SJSA1 (cell line): Measurements from ENCODE around the gene DZIP1. TPM values are rescaled to one million over a fixed set of nuclear protein-coding genes. Genes with fewer than 3 reads are reported as not detected.

Experiments used
- DNase-seq, 2 experiments: peaks; one replicate each; pipeline ENCODE4 v3.0.0-alpha.2; 2015 to 2020; ENCODE audit warnings: low spot score in 2 of 2, low read depth in 1 of 2
- H3K27ac ChIP-seq: fragments of 250-450 bp; sonication (Bioruptor Pico); 2 replicates; pipeline ENCODE4 v1.5.1; 2020; ENCODE audit warnings: mild to moderate bottlenecking, moderate library complexity
- H3K27me3 ChIP-seq: fragments of 250-450 bp; sonication (Bioruptor Pico); replicated peaks from 2 replicates; pipeline ENCODE4 v1.5.1; 2020; ENCODE audit warnings: mild to moderate bottlenecking, moderate library complexity
- H3K36me3 ChIP-seq: fragments of 250-450 bp; sonication (Bioruptor Pico); 2 replicates; pipeline ENCODE4 v1.5.1; 2020; ENCODE audit warnings: mild to moderate bottlenecking
- H3K4me1 ChIP-seq: fragments of 250-450 bp; sonication (Bioruptor Pico); replicated peaks from 2 replicates; pipeline ENCODE4 v1.6.1; 2021; ENCODE audit warnings: mild to moderate bottlenecking
- H3K4me3 ChIP-seq: fragments of 250-450 bp; sonication (Bioruptor Pico); 2 replicates; pipeline ENCODE4 v1.5.1; 2020; ENCODE audit warnings: mild to moderate bottlenecking
- H3K9me3 ChIP-seq: fragments of 250-450 bp; sonication (Bioruptor Pico); replicated peaks from 2 replicates; pipeline ENCODE4 v1.5.1; 2020; ENCODE audit warnings: mild to moderate bottlenecking
- total RNA-seq: library from RNA; depleted of rRNA; stranded (reverse); fragments of >200 nt; shearing (Covaris generic); gene quantifications from 2 replicates; pipeline ENCODE4 v1.2.3, GENCODE V29; 2014

DZIP1 gene
- total RNA-seq, 1 experiment from 2014 or later = 24.7 TPM

- Histone ChIP-seq H3K4me3 (no peak overlapping the region), H3K9me3 (no peaks in the 10 kb centered on the region), H3K4me1 (0 out of 2 replicates have a peak, but pooled peaks cover 5% of the 10 kb centered on the region), H3K27me3 (no peaks in the 10 kb centered on the region), H3K36me3 (peaks cover 66% of the 10 kb centered on the region), H3K27ac (no peak overlapping the region)
- no peak for DNase-seq
Observed at GRCh38 chr13:95629071-95629470, 15.4 kb downstream of the DZIP1 start.

- Histone ChIP-seq H3K9me3 (no peaks in the 10 kb centered on the region), H3K27ac (no peak overlapping the region), H3K4me1 (0 out of 2 replicates have a peak, but pooled peaks cover 5% of the 10 kb centered on the region), H3K27me3 (no peaks in the 10 kb centered on the region), H3K36me3 (peaks cover 71% of the 10 kb centered on the region), H3K4me3 (no peak overlapping the region)
- DNase-seq = no peak
Observed at GRCh38 chr13:95628488-95628887, 16.0 kb downstream of the DZIP1 start.

GRCh38 chr13:95627590-95627989 lies 16.9 kb downstream of the DZIP1 start:
- peaks cover 72% of the 10 kb centered on the region for H3K36me3 ChIP-seq
- no peak overlapping the region for H3K27ac ChIP-seq
- H3K4me1 ChIP-seq = 0 out of 2 replicates have a peak, but pooled peaks cover 5% of the 10 kb centered on the region
- DNase-seq = no peak
- no peaks in the 10 kb centered on the region for H3K9me3 ChIP-seq
- H3K27me3 ChIP-seq = no peaks in the 10 kb centered on the region
- H3K4me3 ChIP-seq = no peak overlapping the region

DNA sequence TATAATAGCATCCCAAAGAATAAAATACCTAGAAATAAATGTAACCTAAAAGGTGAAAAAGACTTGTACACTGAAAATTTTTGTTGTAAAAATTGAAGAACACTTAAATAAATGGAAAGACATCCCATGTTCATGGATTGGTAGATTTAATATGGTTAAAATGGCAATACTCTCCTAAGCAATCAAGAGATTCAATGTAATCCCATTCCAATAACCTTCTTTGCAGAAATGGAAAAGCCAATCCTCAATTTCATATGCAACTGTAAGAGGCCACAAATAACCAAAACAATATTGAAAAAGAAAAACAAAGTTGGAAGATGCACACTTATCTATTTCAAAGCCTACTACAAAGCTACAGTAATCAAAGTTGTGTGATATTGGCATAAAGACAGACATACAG lies 17.7 kb downstream of the DZIP1 start:
- H3K27ac ChIP-seq = no peak overlapping the region
- no peak for DNase-seq
- no peaks in the 10 kb centered on the region for H3K27me3 ChIP-seq
- H3K9me3 ChIP-seq = no peaks in the 10 kb centered on the region
- H3K4me1 ChIP-seq = 0 out of 2 replicates have a peak, but pooled peaks cover 5% of the 10 kb centered on the region
- H3K4me3 ChIP-seq = no peak overlapping the region
- H3K36me3 ChIP-seq = peaks cover 74% of the 10 kb centered on the region

GRCh38 chr13:95624020-95624419 lies 20.5 kb downstream of the DZIP1 start:
- peak in 1 of 2 experiments; percentile 19 for DNase-seq
- no peaks in the 10 kb centered on the region for H3K9me3 ChIP-seq
- H3K4me1 ChIP-seq = 0 out of 2 replicates have a peak, but pooled peaks cover 5% of the 10 kb centered on the region
- no peaks in the 10 kb centered on the region for H3K27me3 ChIP-seq
- H3K4me3 ChIP-seq = no peak overlapping the region
- no peak overlapping the region for H3K27ac ChIP-seq
- H3K36me3 ChIP-seq = peaks cover 77% of the 10 kb centered on the region

GRCh38 chr13:95623141-95623540 lies 21.4 kb downstream of the DZIP1 start:
- no peak for DNase-seq
- Histone ChIP-seq H3K27me3 (no peaks in the 10 kb centered on the region), H3K4me1 (0 out of 2 replicates have a peak, but pooled peaks cover 5% of the 10 kb centered on the region), H3K4me3 (no peak overlapping the region), H3K27ac (no peak overlapping the region), H3K36me3 (peaks cover 72% of the 10 kb centered on the region), H3K9me3 (no peaks in the 10 kb centered on the region)

DNA sequence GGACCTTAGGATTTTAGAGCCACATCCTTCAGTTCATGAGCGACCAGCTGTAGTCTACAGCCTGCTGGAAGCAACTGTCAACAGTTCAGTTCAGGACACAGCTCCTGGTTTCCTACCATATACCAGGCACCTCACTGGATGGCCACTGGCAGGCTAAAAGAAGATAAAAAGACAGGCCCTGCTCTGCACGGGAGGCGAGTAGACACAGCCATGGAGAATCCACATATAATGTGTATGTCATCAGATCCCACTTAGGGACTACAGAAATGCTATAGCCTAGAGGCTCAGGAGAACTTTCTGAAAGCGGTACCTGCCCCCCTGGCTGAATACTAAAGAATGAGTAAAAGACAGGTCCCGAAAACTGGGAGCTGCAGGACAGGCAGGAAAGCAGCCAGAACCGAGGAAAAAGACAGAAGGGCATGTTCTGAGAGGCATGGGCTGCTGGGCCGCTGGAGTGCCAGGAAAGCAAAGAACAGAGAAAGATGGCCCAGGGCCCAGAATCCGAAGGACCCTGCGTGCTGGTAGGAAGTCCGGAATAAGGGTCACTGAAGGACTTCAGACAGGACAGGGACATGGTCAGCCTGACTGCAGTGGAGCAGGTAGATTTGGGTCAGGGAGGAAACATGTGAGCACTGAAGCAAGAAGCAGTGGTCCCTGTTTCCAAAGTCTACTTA lies 23.5 kb downstream of the DZIP1 start:
- Histone ChIP-seq H3K27ac (no peak overlapping the region), H3K36me3 (peaks cover 58% of the 10 kb centered on the region)

DNA sequence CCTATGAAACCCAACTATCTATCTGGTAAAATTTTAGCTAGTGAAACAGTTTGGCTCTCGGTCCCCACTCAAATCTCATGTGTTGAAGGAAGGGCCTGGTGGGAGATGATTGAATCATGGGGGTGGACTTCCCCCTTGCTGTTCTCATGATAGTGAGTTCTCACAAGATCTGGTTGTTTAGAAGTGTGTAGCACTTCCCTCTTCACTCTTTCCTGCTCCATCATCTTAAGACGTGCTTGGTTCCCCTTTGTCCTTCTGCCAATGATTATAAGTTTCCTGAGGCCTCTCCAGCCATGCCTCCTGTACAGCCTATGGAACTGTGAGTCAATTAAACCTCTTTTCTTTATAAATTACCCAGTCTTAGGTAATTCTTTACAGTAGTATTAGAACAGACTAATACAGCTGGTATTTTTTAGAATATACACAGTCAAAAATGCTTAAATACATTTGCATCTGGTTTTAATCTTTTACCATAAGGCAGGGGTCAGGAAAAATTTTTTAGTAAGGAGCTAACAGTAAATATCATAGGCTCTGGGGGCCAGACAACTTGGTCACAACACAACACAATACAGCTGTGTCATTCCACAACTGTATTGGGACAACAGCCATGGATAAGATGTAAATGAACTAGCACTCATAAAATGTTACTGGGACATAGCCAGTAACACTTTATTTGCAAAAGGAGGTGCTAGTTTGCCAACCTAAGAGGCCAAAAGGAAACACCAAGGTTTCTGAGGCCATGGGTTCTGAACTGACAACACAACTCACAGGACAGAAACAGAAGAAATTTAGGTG lies 24.3 kb downstream of the DZIP1 start:
- no peak for DNase-seq
- Histone ChIP-seq H3K4me3 (no peak overlapping the region), H3K36me3 (peaks cover 64% of the 10 kb centered on the region)

More for the DNA sequence above, 23.5 kb downstream of the DZIP1 start:
- H3K4me3 ChIP-seq = no peak overlapping the region
- H3K9me3 ChIP-seq = no peaks in the 10 kb centered on the region
- no peaks in the 10 kb centered on the region for H3K27me3 ChIP-seq
- no peak for DNase-seq
- H3K4me1 ChIP-seq = no peaks in the 10 kb centered on the region

DNA sequence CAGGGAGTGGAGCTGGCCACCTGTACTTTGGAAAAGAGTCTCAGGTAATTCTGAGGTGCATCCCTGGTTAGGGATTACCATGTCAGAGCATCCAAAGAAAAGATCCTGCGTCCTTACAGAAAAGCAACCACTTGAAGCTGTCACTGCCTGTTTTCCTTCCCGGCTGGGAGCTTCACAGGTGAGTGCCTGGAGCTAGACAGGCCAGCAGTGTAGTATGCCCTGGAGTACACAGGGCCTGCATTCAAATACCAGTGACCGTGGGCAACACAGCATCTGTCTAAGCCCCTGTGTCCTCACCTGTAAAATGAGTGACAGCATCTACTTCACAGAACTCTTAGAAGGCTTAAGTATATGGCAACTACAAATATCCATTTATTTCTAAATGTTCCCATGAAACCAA lies 29.0 kb downstream of the DZIP1 start:
- Histone ChIP-seq H3K4me3 (no peak overlapping the region), H3K27me3 (no peaks in the 10 kb centered on the region), H3K36me3 (peaks cover 37% of the 10 kb centered on the region), H3K27ac (no peak overlapping the region), H3K9me3 (no peaks in the 10 kb centered on the region), H3K4me1 (no peaks in the 10 kb centered on the region)
- DNase-seq = no peak

More for the DNA sequence above, 24.3 kb downstream of the DZIP1 start:
- H3K27me3 ChIP-seq = no peaks in the 10 kb centered on the region
- H3K4me1 ChIP-seq = no peaks in the 10 kb centered on the region
- no peak overlapping the region for H3K27ac ChIP-seq
- H3K9me3 ChIP-seq = no peaks in the 10 kb centered on the region

- H3K27me3 ChIP-seq = no peaks in the 10 kb centered on the region
- no peak overlapping the region for H3K4me3 ChIP-seq
- peaks cover 33% of the 10 kb centered on the region for H3K36me3 ChIP-seq
- no peak overlapping the region for H3K27ac ChIP-seq
- no peak for DNase-seq
- no peaks in the 10 kb centered on the region for H3K4me1 ChIP-seq
- H3K9me3 ChIP-seq = no peaks in the 10 kb centered on the region
Observed at GRCh38 chr13:95614641-95615245, 29.8 kb downstream of the DZIP1 start.

- no peaks in the 10 kb centered on the region for H3K9me3 ChIP-seq
- no peaks in the 10 kb centered on the region for H3K4me1 ChIP-seq
- no peaks in the 10 kb centered on the region for H3K27me3 ChIP-seq
- H3K27ac ChIP-seq = no peak overlapping the region
- no peak for DNase-seq
- peaks cover 43% of the 10 kb centered on the region for H3K36me3 ChIP-seq
- H3K4me3 ChIP-seq = no peak overlapping the region
Observed at GRCh38 chr13:95608640-95609323, 35.7 kb downstream of the DZIP1 start.

DNA sequence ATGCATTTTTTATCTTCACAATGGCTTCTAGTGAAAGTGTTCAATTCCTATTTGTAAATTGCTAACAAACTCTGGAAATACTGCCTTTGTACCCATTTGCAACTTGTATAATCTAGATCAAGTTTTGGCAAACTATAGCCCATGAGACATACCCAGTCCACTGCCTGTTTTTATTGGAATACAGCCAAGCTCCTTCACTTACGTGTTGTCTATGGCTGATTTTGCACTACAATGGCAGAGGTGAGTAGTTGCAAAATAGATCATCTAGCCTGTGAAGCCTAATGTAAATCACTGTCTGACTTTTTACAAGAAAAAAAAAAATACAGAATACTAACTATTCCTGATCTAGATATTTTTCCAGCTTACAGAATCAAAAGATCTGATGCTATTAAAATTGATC lies 37.1 kb downstream of the DZIP1 start:
- Histone ChIP-seq H3K4me1 (no peaks in the 10 kb centered on the region), H3K27me3 (no peaks in the 10 kb centered on the region), H3K9me3 (no peaks in the 10 kb centered on the region), H3K27ac (no peak overlapping the region), H3K4me3 (no peak overlapping the region), H3K36me3 (peaks cover 48% of the 10 kb centered on the region)
- DNase-seq = no peak

- H3K36me3 ChIP-seq = peaks cover 38% of the 10 kb centered on the region
- no peak for DNase-seq
- H3K27ac ChIP-seq = no peak overlapping the region
- no peaks in the 10 kb centered on the region for H3K27me3 ChIP-seq
- no peaks in the 10 kb centered on the region for H3K4me1 ChIP-seq
- H3K4me3 ChIP-seq = no peak overlapping the region
- no peaks in the 10 kb centered on the region for H3K9me3 ChIP-seq
Observed at GRCh38 chr13:95605448-95606125, 38.9 kb downstream of the DZIP1 start.
